Aorta (tissue), 5 donors: ENCODE measurements around the gene GLG1. TPM values are rescaled to one million over a fixed set of nuclear protein-coding genes. Genes with fewer than 3 reads are reported as not detected.
A peak's percentile ranks its signal among the peaks of the same experiment; 100 is the strongest.
"Not testable (repeated sequence)": the region's sequence is repeated elsewhere in the genome, so short reads cannot be mapped to it uniquely, and the experiment has no call there.

Experiments
- ATAC-seq: fragments of 200-7000 bp; cut with Tn5 transposase; one replicate; pipeline ENCODE4 v1.9.1; 2022; ENCODE audit warnings: moderate library complexity; ENCODE audit not compliant: low FRiP score
- DNase-seq, 2 donors: peaks; one replicate each; pipeline ENCODE4 v3.0.0-alpha.2; 2020
- H3K27ac ChIP-seq, 2 donors: one replicate each; pipeline ENCODE4 v1.5.1; 2013; ENCODE audit warnings: low read length in 2 of 2, mild to moderate bottlenecking in 2 of 2, moderate library complexity in 2 of 2, control low read depth in 1 of 2, inconsistent platforms in 1 of 2, low read depth in 1 of 2
- H3K27me3 ChIP-seq, 2 donors: one replicate each; pipeline ENCODE4 v1.6.1; 2013; ENCODE audit warnings: control low read depth in 1 of 2, low read length in 1 of 2, mild to moderate bottlenecking in 1 of 2, moderate library complexity in 1 of 2; ENCODE audit not compliant: insufficient read depth in 2 of 2, control insufficient read depth in 1 of 2
- H3K36me3 ChIP-seq, 2 donors: one replicate each; pipeline ENCODE4 v1.6.1; 2013; ENCODE audit warnings: control low read depth in 1 of 2, low read length in 1 of 2, mild to moderate bottlenecking in 1 of 2; ENCODE audit not compliant: insufficient read depth in 2 of 2, control insufficient read depth in 1 of 2
- H3K4me1 ChIP-seq, 2 donors: one replicate each; pipeline ENCODE4 v1.6.1; 2013; ENCODE audit warnings: low read length in 2 of 2, control low read depth in 1 of 2, mild to moderate bottlenecking in 1 of 2, moderate library complexity in 1 of 2; ENCODE audit not compliant: insufficient read depth in 2 of 2, control insufficient read depth in 1 of 2
- H3K4me3 ChIP-seq, 2 donors: one replicate each; pipeline ENCODE4 v1.5.1; 2013; ENCODE audit warnings: low read length in 2 of 2, control low read depth in 1 of 2, mild to moderate bottlenecking in 1 of 2
- H3K9me3 ChIP-seq: one replicate; pipeline ENCODE4 v1.6.1; 2013; ENCODE audit warnings: mild to moderate bottlenecking, low read length; ENCODE audit not compliant: control insufficient read depth
- WGBS, 2 donors: extraction: QIAGEN DNeasy Blood & Tissue Kit; methylation state at CpG; one replicate each; pipeline ENCODE4 v1.1.7; 2013; 5-methylcytosine and 5-hydroxymethylcytosine counted together
- intact Hi-C, 2 donors: fragments of 100-400 bp; cut with DNase I; formaldehyde crosslinking; loops; one replicate each; pipeline versions ENCODE4 v1.14.2 to v1.15.0; 2022
- polyA plus RNA-seq, 2 donors: library from polyadenylated mRNA; stranded (reverse); fragments of 200-250 nt; gene quantifications; one replicate each; pipeline ENCODE4 v1.2.3, GENCODE V29; 2013
- total RNA-seq, 2 donors: library from RNA; stranded (reverse); fragmentation: NEBNext Ultra II Directional; extraction: Animal tissue kit (Norgen Biotek cat#: 25700); gene quantifications; one replicate each; pipeline ENCODE4 v1.2.1, GENCODE V29; 2021
- donor health status: healthy with polysubstance abuse.
- donor health status: Bipolar disorder and iron deficiency.
- donor health status: DM: no; HTN: no; CAD: no.
- donor health status: DM: no; HTN: no; CAD: no.
- donor health status: DM: yes; HTN: yes; CAD: no.

Gene GLG1
- total and polyA plus RNA-seq, 4 donors: 26.2 to 173 (median 114) TPM

DNA sequence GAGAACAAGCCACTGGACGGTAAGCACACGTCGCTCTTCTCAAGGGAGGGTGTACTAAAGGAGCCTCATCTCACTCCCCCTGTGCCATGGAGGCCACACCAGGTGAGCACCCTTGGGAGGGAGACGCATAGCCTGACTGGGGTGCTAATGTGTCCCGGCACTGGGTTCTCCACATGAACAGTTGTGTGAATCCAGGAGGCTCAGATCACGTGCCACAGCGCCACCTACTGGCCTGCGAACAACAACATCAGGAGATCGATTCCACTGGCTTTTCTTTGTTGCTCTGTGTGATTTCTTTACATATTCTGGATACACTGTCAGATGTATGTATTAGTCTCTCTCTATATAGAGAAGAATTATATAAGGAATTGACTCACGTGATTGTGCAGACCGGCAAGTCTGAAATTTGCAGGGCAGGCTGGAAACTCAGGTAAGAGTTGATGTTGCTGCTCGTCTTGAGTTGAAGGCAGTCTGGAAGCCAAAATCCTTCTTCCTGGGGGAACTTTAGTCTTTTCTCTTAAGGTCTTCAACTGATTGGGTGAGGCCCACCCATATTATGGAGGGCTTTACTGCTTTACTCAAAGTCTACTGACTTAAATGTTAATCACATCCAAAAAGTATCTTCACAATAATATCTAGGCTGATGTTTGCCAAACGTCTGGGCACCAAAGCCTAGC, 176.7 kb downstream of the GLG1 start:
- not testable (repeated sequence) for H3K9me3 ChIP-seq, H3K4me3 ChIP-seq, H3K36me3 ChIP-seq, H3K27ac ChIP-seq, H3K4me1 ChIP-seq, H3K27me3 ChIP-seq
- DNase-seq (peak; percentile 65 to 80), ATAC-seq (peak; percentile 76)
- intact Hi-C loops: loop anchor here in 1 of 2 donors (5.0 kb wide), 1 partner anchor 123 kb away; no protein-coding TSS in a partner anchor
- WGBS, 2 donors: 25% methylated on average over 13 of the region's 13 CpGs

DNA sequence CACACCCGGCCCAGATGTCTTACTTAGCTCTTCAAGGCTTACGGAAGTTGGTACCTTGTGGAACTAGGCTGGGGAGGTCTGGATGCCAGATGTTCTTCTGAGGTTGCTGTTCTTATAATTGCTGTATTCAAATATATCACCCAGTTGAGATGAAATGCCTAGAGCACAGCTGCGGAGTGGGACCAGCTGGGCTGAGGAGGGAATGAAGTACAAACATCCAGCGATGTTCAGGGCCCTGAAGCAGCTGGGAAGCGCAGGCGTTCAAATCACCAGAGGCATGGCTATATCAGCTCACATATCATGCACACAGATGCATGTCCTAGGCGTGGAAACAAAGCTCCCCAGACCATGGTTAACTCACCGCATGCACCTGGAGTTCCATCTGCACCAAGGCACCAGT, 178.4 kb downstream of the GLG1 start:
- H3K27ac ChIP-seq, ATAC-seq, H3K9me3 ChIP-seq, H3K4me3 ChIP-seq, H3K36me3 ChIP-seq, H3K4me1 ChIP-seq, intact Hi-C loops, DNase-seq, H3K27me3 ChIP-seq: not testable (repeated sequence)
- WGBS, 2 donors: 92 to 95% methylated on average over 2 to 3 of the region's 8 CpGs

DNA sequence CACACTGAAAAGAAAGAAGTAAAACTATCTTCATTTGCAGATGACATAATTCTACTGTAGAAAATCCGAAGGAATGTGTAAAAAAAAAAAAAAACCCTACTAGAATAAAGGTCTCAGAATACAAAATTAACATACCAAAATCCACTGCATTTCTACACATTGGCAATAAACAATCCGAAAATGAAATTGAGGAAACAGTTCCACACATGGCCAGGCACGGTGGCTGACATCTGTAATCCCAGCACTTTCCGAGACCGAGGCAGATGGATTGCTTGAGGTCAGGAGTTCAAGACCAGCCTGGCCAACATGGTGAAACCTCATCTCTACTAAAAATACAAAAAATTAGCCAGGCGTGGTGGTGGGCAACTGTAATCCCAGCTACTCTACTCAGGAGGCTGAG, 181.2 kb downstream of the GLG1 start:
- intact Hi-C loops, H3K4me3 ChIP-seq, H3K27ac ChIP-seq, H3K27me3 ChIP-seq, ATAC-seq, H3K36me3 ChIP-seq, H3K9me3 ChIP-seq, H3K4me1 ChIP-seq: not testable (repeated sequence)
- peak in 1 of 2 donors; percentile 70 for DNase-seq
- WGBS, 2 donors: 49 to 59% methylated on average over 6 of the region's 6 CpGs

DNA sequence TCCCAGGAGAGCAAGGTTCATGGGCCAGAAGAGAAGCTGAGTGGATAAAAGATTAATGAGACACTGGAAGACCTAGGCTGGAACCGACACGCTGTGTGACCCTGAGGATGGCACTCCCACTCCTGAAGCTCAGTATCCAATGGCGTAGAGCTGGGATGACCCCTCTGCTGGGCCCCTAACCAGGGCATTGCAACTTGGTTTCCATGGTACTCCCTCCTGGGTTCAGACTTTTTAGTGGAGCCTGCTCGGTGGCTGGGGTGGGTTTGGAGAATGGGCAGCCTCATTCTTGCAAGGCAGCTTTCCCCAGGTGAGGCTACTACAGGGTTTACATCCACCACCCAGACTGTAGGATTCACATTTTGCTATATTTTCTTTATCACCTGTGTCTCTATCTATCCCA, 183.2 kb downstream of the GLG1 start:
- H3K36me3 ChIP-seq, H3K4me1 ChIP-seq, H3K27ac ChIP-seq, ATAC-seq, H3K27me3 ChIP-seq, H3K9me3 ChIP-seq, intact Hi-C loops, H3K4me3 ChIP-seq: not testable (repeated sequence)
- WGBS, 2 donors: 83 to 96% methylated on average over 4 of the region's 4 CpGs
- peak in 1 of 2 donors; percentile 67 for DNase-seq

DNA sequence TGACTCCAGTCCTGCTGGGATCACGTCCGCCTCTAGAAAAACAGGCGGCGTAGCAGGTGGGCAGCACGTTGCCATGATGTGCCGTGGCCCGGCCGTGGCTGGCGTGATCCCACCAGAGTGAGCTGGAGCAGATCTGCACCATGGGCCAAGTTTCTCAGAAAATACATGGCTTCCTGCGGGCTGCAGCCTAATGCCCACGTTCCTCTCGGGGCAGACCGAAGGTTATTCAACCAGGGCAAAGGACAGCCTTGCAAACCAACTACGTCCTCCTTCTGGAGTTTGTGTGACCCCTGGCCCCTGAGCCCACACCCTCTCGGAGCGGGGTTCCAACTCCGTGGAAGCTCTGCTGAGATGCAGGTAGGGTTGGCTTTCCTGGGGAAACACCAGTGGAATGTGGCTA, 184.8 kb downstream of the GLG1 start:
- H3K36me3 ChIP-seq, H3K4me3 ChIP-seq, H3K27me3 ChIP-seq, H3K27ac ChIP-seq, H3K9me3 ChIP-seq, intact Hi-C loops, H3K4me1 ChIP-seq, ATAC-seq: not testable (repeated sequence)
- WGBS, 2 donors: 84 to 88% methylated on average over 5 to 6 of the region's 17 CpGs
- DNase-seq: peak in 1 of 2 donors; percentile 63

DNA sequence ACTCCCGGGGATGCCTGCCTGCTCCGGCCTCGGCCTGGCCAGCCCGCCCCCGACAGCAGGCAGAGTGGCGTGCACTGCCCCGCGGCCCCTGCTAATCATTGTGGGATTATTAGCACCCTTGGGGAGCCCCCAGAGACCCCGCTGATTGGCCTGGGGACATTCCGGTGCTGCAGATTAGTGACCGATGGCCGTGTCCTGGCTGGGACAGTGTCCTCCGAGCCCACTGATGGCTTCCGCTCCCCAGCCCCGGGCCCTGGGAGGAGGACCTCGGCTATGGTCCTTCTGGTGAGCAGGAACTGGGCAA, 185.5 kb downstream of the GLG1 start:
- WGBS, 2 donors: 69 to 82% methylated on average over 8 to 12 of the region's 16 CpGs
- ATAC-seq, H3K9me3 ChIP-seq, intact Hi-C loops, H3K27ac ChIP-seq, H3K36me3 ChIP-seq, H3K27me3 ChIP-seq, H3K4me1 ChIP-seq, H3K4me3 ChIP-seq: not testable (repeated sequence)
- peak in 1 of 2 donors; percentile 70 for DNase-seq

DNA sequence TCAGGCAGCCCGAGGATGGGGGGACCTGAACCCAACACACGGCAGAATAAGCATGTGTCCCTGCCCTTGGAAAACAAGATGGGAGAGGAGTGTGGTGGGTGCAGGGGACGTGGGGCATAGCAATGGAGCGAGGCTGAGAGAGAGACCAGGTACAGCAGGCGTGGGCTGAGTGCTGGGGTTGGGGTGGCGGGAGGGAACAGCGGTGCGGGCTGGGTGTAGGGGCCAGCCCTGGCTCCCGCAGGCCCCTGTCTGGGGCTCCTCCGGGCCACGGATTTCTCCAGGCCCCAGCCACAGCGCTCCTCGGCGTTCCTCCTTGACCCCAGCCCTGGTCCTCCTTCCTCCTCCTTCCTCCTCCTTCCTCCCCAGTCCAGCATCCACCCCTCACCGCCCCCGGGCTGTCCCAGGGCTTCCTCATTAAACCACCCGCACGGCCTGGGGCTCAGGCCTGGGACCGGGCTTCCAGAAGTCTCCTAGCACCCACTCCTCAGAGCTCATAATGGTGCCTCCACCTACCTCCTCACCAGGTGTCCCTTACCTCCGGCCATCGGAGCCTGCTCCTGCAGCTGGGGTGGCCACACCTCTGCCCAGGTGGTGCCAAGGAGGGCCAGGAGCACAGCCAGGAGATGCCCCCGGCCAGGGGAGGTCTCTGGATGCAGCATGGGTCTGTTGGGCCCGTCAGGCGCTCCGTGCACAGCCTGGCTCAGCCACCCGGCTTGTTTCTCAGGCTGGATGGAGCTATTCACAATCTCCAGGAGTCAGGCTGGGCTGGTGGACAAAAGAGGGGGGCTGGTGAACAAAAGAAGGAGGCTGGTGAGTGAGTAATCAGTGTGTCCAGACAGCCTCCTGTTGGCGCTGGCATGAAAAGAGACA, 186.1 kb downstream of the GLG1 start, which contains the start of gene CLEC18B:
CLEC18B (minus strand) TSS at position 867 of the 870 bp plus-strand sequence; CDS start at position 659, 208 bp downstream.
- ATAC-seq, intact Hi-C loops, H3K4me3 ChIP-seq, H3K36me3 ChIP-seq, H3K27me3 ChIP-seq, H3K27ac ChIP-seq, H3K9me3 ChIP-seq, H3K4me1 ChIP-seq: not testable (repeated sequence)
- DNase-seq: peak in 1 of 2 donors; percentile 58
- 74 to 88% methylated on average over 6 to 14 of the region's 27 CpGs for WGBS, 2 donors

DNA sequence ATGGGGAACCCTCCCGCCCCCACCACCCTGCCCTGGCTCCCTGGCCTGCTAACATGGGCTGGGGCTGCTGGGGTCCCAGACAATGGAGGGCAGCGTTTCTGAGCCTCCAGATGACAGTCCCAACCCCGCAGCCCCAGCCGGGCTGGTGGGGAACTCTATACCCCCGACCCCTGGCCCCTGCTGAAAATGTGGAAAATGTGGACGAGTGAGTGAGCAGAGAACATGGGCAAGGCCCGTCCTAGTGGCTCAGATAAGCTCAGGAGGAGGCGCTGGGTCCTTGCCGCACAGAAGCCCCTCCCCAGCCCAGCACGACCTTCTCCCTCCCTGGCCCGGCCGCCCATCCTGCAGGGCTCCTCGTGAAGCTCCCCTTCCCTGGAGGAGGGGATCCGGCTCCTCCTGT, 187.1 kb downstream of the GLG1 start:
- H3K4me3 ChIP-seq, H3K4me1 ChIP-seq, H3K36me3 ChIP-seq, H3K27ac ChIP-seq, H3K9me3 ChIP-seq, intact Hi-C loops, H3K27me3 ChIP-seq: not testable (repeated sequence)
- DNase-seq: peak; percentile 10 to 53
- peak; percentile 16 for ATAC-seq
- WGBS, 2 donors: 73 to 79% methylated on average over 9 to 10 of the region's 14 CpGs

DNA sequence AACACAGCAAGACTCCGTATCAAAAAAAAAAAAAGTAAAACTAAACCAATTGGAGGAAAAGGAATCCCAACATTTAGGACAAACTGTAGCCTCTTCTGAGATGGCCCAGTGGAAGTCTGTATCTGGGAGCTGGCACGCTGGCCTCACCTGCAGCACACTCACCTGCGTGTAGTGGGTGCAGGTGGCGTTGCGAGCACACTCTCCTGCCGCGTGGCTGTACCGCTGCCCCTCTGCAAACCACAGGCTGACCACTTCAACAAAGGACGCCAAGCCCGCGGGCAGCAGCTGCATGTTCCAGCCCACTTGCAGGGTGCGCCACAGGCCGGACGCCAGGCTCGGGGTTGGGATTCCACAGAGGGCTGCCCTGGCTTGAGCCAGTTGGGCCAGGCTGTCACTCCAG, 189.0 kb downstream of the GLG1 start:
- H3K27me3 ChIP-seq, H3K9me3 ChIP-seq, intact Hi-C loops, H3K27ac ChIP-seq, H3K4me3 ChIP-seq, H3K36me3 ChIP-seq, H3K4me1 ChIP-seq, ATAC-seq: not testable (repeated sequence)
- 92 to 97% methylated on average over 11 to 14 of the region's 15 CpGs for WGBS, 2 donors
- peak in 1 of 2 donors; percentile 56 for DNase-seq
